Breast epithelium (tissue), 3 donors: ENCODE results near the gene RPH3AL.

Experiments
- POLR2A ChIP-seq: fragments of 450-650 bp; IDR thresholded peaks from one replicate; pipeline ENCODE4 v1.6.1; 2016; ENCODE audit warnings: antibody characterized with exemption, mild to moderate bottlenecking, moderate library complexity
- POLR2AphosphoS5 ChIP-seq, 3 donors: sonication (generic); formaldehyde crosslinking; IDR thresholded peaks; one replicate each; pipeline ENCODE4 v1.6.1; 2017; ENCODE audit warnings: antibody characterized with exemption in 3 of 3

- TF ChIP-seq POLR2AphosphoS5 (IDR thresholded peaks at IDR 0.05) (no peak), POLR2A (no peak)
These were observed 114.3 kb downstream of the RPH3AL start for GRCh38 chr17:238071-238963.
